A549 (cell line): ENCODE data around the gene SLPI. TPM values are rescaled to one million over a fixed set of nuclear protein-coding genes. Genes with fewer than 3 reads are reported as not detected.
A peak's percentile ranks its signal among the peaks of the same experiment; 100 is the strongest.

Experiments used
- ATAC-seq, 2 experiments: fragments of 200-7000 bp in 1 of 2; fragments of >200 bp in 1 of 2; cut with Nextera tagmentation in 1 of 2; cut with Tn5 transposase in 1 of 2; 3 replicates each; pipeline versions ENCODE4 v1.8.0 to v1.9.1; 2018 to 2020; ENCODE audit warnings: mild to moderate bottlenecking in 1 of 2, moderate library complexity in 1 of 2
- CTCF ChIA-PET: fragments of 300-600 bp; sonication (Branson Sonifier 250); formaldehyde crosslinking; extraction: SDS; loops from one replicate; lab custom pipeline; 2021; ENCODE audit warnings: antibody characterized with exemption, inconsistent platforms; lab: Yijun Ruan, JAX
- POLR2A ChIA-PET: fragments of 350-600 bp; formaldehyde crosslinking; extraction: SDS; loops from one replicate; lab custom pipeline; 2021; ENCODE audit warnings: antibody characterized with exemption, inconsistent platforms; lab: Yijun Ruan, JAX
- DNase-seq, 2 experiments: peaks; one replicate each; pipeline versions ENCODE4 v3.0.0 to v3.0.0-alpha.2; 2011 to 2016; ENCODE audit warnings: low read depth in 1 of 2, low spot score in 1 of 2
- FAIRE-seq: peaks from 2 replicates; lab custom pipeline; 2011; peaks lifted over from hg19 to GRCh38; lab: Jason Lieb, UNC
- H3K27ac ChIP-seq, 2 experiments: fragments of >200 bp; sonication (Bioruptor Twin); formaldehyde crosslinking; 3 replicates each; pipeline ENCODE4 v1.5.1; 2016 to 2017
- H3K4me1 ChIP-seq: fragments of >200 bp; sonication (Bioruptor Twin); formaldehyde crosslinking; 3 replicates; pipeline ENCODE4 v1.6.1; 2016
- H3K4me2 ChIP-seq: fragments of >200 bp; sonication (Bioruptor Twin); formaldehyde crosslinking; 3 replicates; pipeline ENCODE4 v1.6.1; 2016
- H3K4me3 ChIP-seq: fragments of >200 bp; sonication (Bioruptor Twin); formaldehyde crosslinking; 3 replicates; pipeline ENCODE4 v1.5.1; 2016
- H3K9me3 ChIP-seq: fragments of >200 bp; sonication (Bioruptor Twin); formaldehyde crosslinking; 3 replicates; pipeline ENCODE4 v1.6.1; 2016
- BHLHE40 ChIP-seq: IDR thresholded peaks from 2 replicates; pipeline ENCODE4 v1.6.1; 2012; ENCODE audit warnings: low read depth, low read length, inconsistent platforms
- CHD4 ChIP-seq: fragments of 200-600 bp; sonication (generic); IDR thresholded peaks from 2 replicates; pipeline ENCODE4 v1.6.1; 2016; ENCODE audit warnings: antibody characterized with exemption, mild to moderate bottlenecking, borderline replicate concordance
- CTCF ChIP-seq: fragments of >200 bp; sonication (Bioruptor Twin); formaldehyde crosslinking; IDR thresholded peaks from 3 replicates; pipeline ENCODE4 v1.5.1; 2016
- ESRRA ChIP-seq: fragments of 150-350 bp; IDR thresholded peaks from 2 replicates; pipeline ENCODE4 v1.6.1; 2014; ENCODE audit warnings: mild to moderate bottlenecking, low read length, borderline replicate concordance
- FOSB ChIP-seq: fragments of 250-450 bp; sonication (Bioruptor Pico); IDR thresholded peaks from 2 replicates; pipeline ENCODE4 v1.5.0; 2020; ENCODE audit warnings: mild to moderate bottlenecking, moderate library complexity
- FOSL2 ChIP-seq, 2 experiments: fragments of 450-650 bp in 1 of 2; fragments of >200 bp in 1 of 2; sonication (Bioruptor Twin) in 1 of 2; formaldehyde crosslinking; IDR thresholded peaks; 2 replicates each; pipeline versions ENCODE4 v1.5.0 to v1.6.1; 2016 to 2020; ENCODE audit warnings: mild to moderate bottlenecking in 1 of 2, moderate library complexity in 1 of 2
- HMGXB4 ChIP-seq: fragments of 250-450 bp; sonication (Bioruptor Pico); IDR thresholded peaks from 2 replicates; pipeline ENCODE4 v1.5.0; 2021; ENCODE audit warnings: mild to moderate bottlenecking, moderate library complexity, borderline replicate concordance
- JUNB ChIP-seq: fragments of >200 bp; sonication (Bioruptor Twin); formaldehyde crosslinking; IDR thresholded peaks from 2 replicates; pipeline ENCODE4 v1.6.1; 2016
- KDM1A ChIP-seq: fragments of 200-600 bp; sonication (generic); IDR thresholded peaks from 2 replicates; pipeline ENCODE4 v1.6.1; 2016; ENCODE audit warnings: low read depth, mild to moderate bottlenecking
- KDM5A ChIP-seq: fragments of 200-600 bp; sonication (generic); IDR thresholded peaks from 2 replicates; pipeline ENCODE4 v1.6.1; 2016; ENCODE audit warnings: antibody characterized with exemption, mild to moderate bottlenecking
- NFE2L2 ChIP-seq: fragments of 150-350 bp; conservative IDR thresholded peaks from 2 replicates; pipeline ENCODE4 v1.6.1; 2014; ENCODE audit warnings: low read length
- POLR2A ChIP-seq: IDR thresholded peaks from 2 replicates; pipeline ENCODE4 v1.6.1; 2012; ENCODE audit warnings: mild to moderate bottlenecking, low read length
- RAD21 ChIP-seq, 2 experiments: fragments of >200 bp in 1 of 2; sonication (Bioruptor Twin) in 1 of 2; formaldehyde crosslinking in 1 of 2; IDR thresholded peaks in 1 of 2; conservative IDR thresholded peaks in 1 of 2; 2 replicates in 1 of 2; 3 replicates in 1 of 2; pipeline ENCODE4 v1.6.1; 2012 to 2018; ENCODE audit warnings: inconsistent platforms in 1 of 2
- RCOR1 ChIP-seq: fragments of 150-350 bp; IDR thresholded peaks from 2 replicates; pipeline ENCODE4 v1.6.1; 2014; ENCODE audit warnings: antibody characterized with exemption, low read length, low read depth
- TFCP2L1 ChIP-seq: fragments of 250-450 bp; sonication (Bioruptor Pico); IDR thresholded peaks from 2 replicates; pipeline ENCODE4 v1.5.0; 2021; ENCODE audit warnings: mild to moderate bottlenecking
- ZNF302 ChIP-seq: fragments of 250-450 bp; sonication (Bioruptor Pico); IDR thresholded peaks from 2 replicates; pipeline ENCODE4 v1.9.0; 2021; ENCODE audit warnings: inconsistent platforms, mild to moderate bottlenecking, moderate library complexity
- ZSCAN20 ChIP-seq: fragments of 250-450 bp; sonication (Bioruptor Pico); IDR thresholded peaks from 2 replicates; pipeline ENCODE4 v1.8.0; 2022; ENCODE audit warnings: mild to moderate bottlenecking, moderate library complexity
- WGBS: methylation state at CpG from one replicate; pipeline ENCODE4 v1.1.6; 2017; ENCODE audit errors: missing lambda C conversion rate; 5-methylcytosine and 5-hydroxymethylcytosine counted together
- polyA plus RNA-seq, 4 experiments: library from polyadenylated mRNA; depleted of rRNA in 3 of 4; stranded (reverse); fragments of >200 nt; fragmentation: RNase III in 1 of 4; extraction: RNeasy Plus Mini Kit Qiagen cat#74134 plus additional on column Dnase treatment in 1 of 4; gene quantifications; 2 replicates in 3 of 4; 3 replicates in 1 of 4; pipeline ENCODE4 v1.2.3, GENCODE V29; 2011 to 2017
- TF ChIP-seq, protein P1 (sequence below): fragments of 200-600 bp; sonication (generic); IDR thresholded peaks from 2 replicates; pipeline ENCODE4 v1.6.1; 2016; ENCODE audit warnings: antibody characterized with exemption, mild to moderate bottlenecking, moderate library complexity

Gene SLPI
- polyA plus RNA-seq, 2 of the 4 experiments (the other 2 are of a cell fraction): 4.5 to 27.0 TPM

GRCh38 chr20:45301824-45302271 lies 47.5 kb upstream of the SLPI start:
- ChIA-PET POLR2A (no interaction called here), CTCF (interaction anchor here (0.7 to 4.7 kb wide), 9 partner anchors 10 to 469 kb away, joined by 3 to 77 read pairs (median 8); no protein-coding TSS in a partner anchor)
- 68% methylated on average over 5 of the region's 5 CpGs for WGBS
- ATAC-seq (no peak), DNase-seq (no peak), FAIRE-seq (no peak)
- no peak overlapping the region for H3K4me2 ChIP-seq
- H3K4me3 ChIP-seq: no peak overlapping the region
- H3K9me3 ChIP-seq: no peaks in the 10 kb centered on the region
- no peaks in the 10 kb centered on the region for H3K4me1 ChIP-seq
- TF ChIP-seq CTCF: no peak
- no peak for TF ChIP-seq CHD4
- TF ChIP-seq KDM1A: no peak
- TF ChIP-seq NFE2L2: no peak
- no peak for TF ChIP-seq RAD21 (conservative IDR thresholded peaks at IDR 0.05 in 1 of 2, IDR thresholded peaks at IDR 0.05 in 1 of 2)
- no peak for TF ChIP-seq HMGXB4 (CRISPR knock-in tag)
- TF ChIP-seq FOSB (CRISPR knock-in tag): no peak
- no peak overlapping the region for H3K27ac ChIP-seq

DNA sequence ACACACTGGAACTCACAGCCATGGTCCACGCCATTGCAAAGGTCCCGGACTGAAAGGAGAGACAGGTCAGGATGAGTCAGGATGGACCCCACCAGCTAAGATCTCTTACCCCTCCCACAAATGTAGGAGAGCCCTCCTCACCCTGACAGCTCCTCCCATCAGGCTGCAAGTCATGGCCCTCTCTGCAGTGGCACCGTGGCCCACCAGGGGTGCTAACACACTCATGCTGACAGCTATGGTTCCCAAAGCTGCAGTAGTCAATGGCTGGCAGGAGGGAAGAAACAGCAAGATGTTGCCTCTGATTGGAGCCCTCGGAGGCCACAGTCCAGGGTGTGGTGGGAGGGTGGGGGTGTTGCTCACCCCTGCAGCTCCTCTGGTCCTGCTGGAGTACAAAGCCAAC lies 46.6 kb upstream of the SLPI start:
- Histone ChIP-seq H3K4me3 (no peak overlapping the region), H3K27ac (no peak overlapping the region), H3K4me1 (no peaks in the 10 kb centered on the region), H3K9me3 (no peaks in the 10 kb centered on the region), H3K4me2 (no peak overlapping the region)
- TF ChIP-seq ESRRA: no peak
- TF ChIP-seq, protein P1, sequence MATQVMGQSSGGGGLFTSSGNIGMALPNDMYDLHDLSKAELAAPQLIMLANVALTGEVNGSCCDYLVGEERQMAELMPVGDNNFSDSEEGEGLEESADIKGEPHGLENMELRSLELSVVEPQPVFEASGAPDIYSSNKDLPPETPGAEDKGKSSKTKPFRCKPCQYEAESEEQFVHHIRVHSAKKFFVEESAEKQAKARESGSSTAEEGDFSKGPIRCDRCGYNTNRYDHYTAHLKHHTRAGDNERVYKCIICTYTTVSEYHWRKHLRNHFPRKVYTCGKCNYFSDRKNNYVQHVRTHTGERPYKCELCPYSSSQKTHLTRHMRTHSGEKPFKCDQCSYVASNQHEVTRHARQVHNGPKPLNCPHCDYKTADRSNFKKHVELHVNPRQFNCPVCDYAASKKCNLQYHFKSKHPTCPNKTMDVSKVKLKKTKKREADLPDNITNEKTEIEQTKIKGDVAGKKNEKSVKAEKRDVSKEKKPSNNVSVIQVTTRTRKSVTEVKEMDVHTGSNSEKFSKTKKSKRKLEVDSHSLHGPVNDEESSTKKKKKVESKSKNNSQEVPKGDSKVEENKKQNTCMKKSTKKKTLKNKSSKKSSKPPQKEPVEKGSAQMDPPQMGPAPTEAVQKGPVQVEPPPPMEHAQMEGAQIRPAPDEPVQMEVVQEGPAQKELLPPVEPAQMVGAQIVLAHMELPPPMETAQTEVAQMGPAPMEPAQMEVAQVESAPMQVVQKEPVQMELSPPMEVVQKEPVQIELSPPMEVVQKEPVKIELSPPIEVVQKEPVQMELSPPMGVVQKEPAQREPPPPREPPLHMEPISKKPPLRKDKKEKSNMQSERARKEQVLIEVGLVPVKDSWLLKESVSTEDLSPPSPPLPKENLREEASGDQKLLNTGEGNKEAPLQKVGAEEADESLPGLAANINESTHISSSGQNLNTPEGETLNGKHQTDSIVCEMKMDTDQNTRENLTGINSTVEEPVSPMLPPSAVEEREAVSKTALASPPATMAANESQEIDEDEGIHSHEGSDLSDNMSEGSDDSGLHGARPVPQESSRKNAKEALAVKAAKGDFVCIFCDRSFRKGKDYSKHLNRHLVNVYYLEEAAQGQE: no peak
- no peak for TF ChIP-seq BHLHE40
- CTCF ChIA-PET: interaction anchor here (0.8 to 4.7 kb wide), 9 partner anchors 9 to 290 kb away, joined by 3 to 77 read pairs (median 4); no protein-coding TSS in a partner anchor
- DNase-seq (peak; percentile 69 to 71), FAIRE-seq (no peak), ATAC-seq (peak; percentile 86 to 99)
- WGBS: 28% methylated on average over 4 of the region's 4 CpGs
- POLR2A ChIA-PET: no interaction called here

DNA sequence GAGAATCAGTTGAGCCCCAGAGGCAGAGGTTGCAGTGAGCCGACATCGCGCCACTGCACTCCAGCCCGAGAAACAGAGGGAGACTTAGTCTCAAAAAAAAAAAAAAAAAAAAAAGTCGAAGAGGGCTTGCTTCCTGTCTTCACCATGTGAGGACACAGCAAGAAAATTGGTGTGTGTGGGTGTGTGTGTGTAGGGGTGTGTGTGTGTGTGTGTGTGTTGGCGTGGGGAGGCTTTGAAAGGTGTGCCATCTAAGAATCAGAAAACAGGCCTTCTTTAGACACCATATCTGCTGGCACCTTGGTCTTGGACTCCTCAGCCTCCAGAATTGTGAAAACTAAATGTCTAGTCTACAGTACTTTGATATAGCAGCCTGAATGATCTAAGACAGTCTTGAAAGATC lies 45.4 kb upstream of the SLPI start:
- ChIA-PET CTCF (interaction anchor here (2.7 kb wide), 1 partner anchor 289 kb away, joined by 8 read pairs; no protein-coding TSS in a partner anchor), POLR2A (no interaction called here)
- Histone ChIP-seq H3K4me3 (no peak overlapping the region), H3K4me1 (no peaks in the 10 kb centered on the region), H3K4me2 (no peak overlapping the region), H3K27ac (no peak overlapping the region), H3K9me3 (peaks cover 4% of the 10 kb centered on the region)
- WGBS: 71% methylated on average over 6 of the region's 6 CpGs
- no peak for FAIRE-seq
- no peak for DNase-seq
- ATAC-seq: no peak
- TF ChIP-seq TFCP2L1 (CRISPR knock-in tag) (no peak), ZSCAN20 (CRISPR knock-in tag) (no peak), POLR2A (no peak), FOSL2 (IDR thresholded peaks at IDR 0.05) (no peak), FOSL2 (CRISPR knock-in tag; IDR thresholded peaks at IDR 0.05) (no peak), RCOR1 (no peak), KDM5A (no peak), ESRRA (no peak), HMGXB4 (CRISPR knock-in tag) (no peak), ZNF302 (CRISPR knock-in tag) (no peak), JUNB (no peak)
- TF ChIP-seq, protein P1: no peak
